ENCODE data around the gene OGFOD2.

Gene OGFOD2

GRCh38 chr12:122977655-122978392 lies 2.8 kb downstream of the OGFOD2 start:
- no peak for DNase-seq (ENCODE audit: low spot score)

GRCh38 chr12:122978507-122978955 lies 3.5 kb downstream of the OGFOD2 start:
- DNase-seq (ENCODE audit: low spot score) = no peak

GRCh38 chr12:122979001-122979907 lies 4.2 kb downstream of the OGFOD2 start:
- no peak for DNase-seq (ENCODE audit: low spot score)

- no peak for DNase-seq (ENCODE audit: low spot score)
These were observed 4.8 kb downstream of the OGFOD2 start for GRCh38 chr12:122979908-122980182.

GRCh38 chr12:122980183-122981035 lies 5.4 kb downstream of the OGFOD2 start, which contains the start of gene ARL6IP4:
Gene ARL6IP4 (plus strand): TSS chr12:122980681. CDS start chr12:122981140, 459 bp downstream.
- peak; percentile 91 for DNase-seq (ENCODE audit: low spot score)

- no peak for DNase-seq (ENCODE audit: low spot score)
These were observed 6.0 kb downstream of the OGFOD2 start for GRCh38 chr12:122981036-122981471.

- DNase-seq (ENCODE audit: low spot score) = no peak
These were observed 6.8 kb downstream of the OGFOD2 start for GRCh38 chr12:122981587-122982476.

GRCh38 chr12:122982477-122982815 lies 7.4 kb downstream of the OGFOD2 start:
- DNase-seq (ENCODE audit: low spot score) = no peak

GRCh38 chr12:122982963-122983788 lies 8.1 kb downstream of the OGFOD2 start:
- DNase-seq (ENCODE audit: low spot score) = no peak

GRCh38 chr12:122983789-122984515 lies 8.9 kb downstream of the OGFOD2 start:
- DNase-seq (ENCODE audit: low spot score) = no peak

GRCh38 chr12:122984612-122985337 lies 9.7 kb downstream of the OGFOD2 start:
- DNase-seq (ENCODE audit: low spot score) = no peak

GRCh38 chr12:122985338-122986257 lies 10.6 kb downstream of the OGFOD2 start:
- no peak for DNase-seq (ENCODE audit: low spot score)

- no peak for DNase-seq (ENCODE audit: low spot score)
These were observed 11.3 kb downstream of the OGFOD2 start for GRCh38 chr12:122986258-122986871.

- DNase-seq (ENCODE audit: low spot score) = no peak
These were observed 12.3 kb downstream of the OGFOD2 start for GRCh38 chr12:122987086-122987951.

GRCh38 chr12:122988036-122988435 lies 13.0 kb downstream of the OGFOD2 start:
- DNase-seq (ENCODE audit: low spot score) = no peak

- DNase-seq (ENCODE audit: low spot score) = no peak
These were observed 13.7 kb downstream of the OGFOD2 start for GRCh38 chr12:122988612-122989212.
